ENCODE data around the gene PVR.
"Not testable (repeated sequence)": the region's sequence is repeated elsewhere in the genome, so short reads cannot be mapped to it uniquely, and the experiment has no call there.

PVR gene

GRCh38 chr19:44672226-44672625, 28.5 kb downstream of the PVR start:
- no peak overlapping the region for H3K27ac Mint-ChIP-seq (ENCODE audit: low read depth)
- DNase-seq (ENCODE audit: low spot score in 2 of 2) (no peak), ATAC-seq (replicated peaks; ENCODE audit: extremely low read depth, poor library complexity, severe bottlenecking) (no peak)
- H3K36me3 Mint-ChIP-seq (ENCODE audit: insufficient read depth), result no peaks in the 10 kb centered on the region
- H3K4me1 Mint-ChIP-seq, result no peaks in the 10 kb centered on the region
- H3K27me3 Mint-ChIP-seq, result peaks cover 11% of the 10 kb centered on the region
- no peaks in the 10 kb centered on the region for H3K9me3 Mint-ChIP-seq
- no peak overlapping the region for H3K4me3 Mint-ChIP-seq

GRCh38 chr19:44673510-44673909, 29.8 kb downstream of the PVR start:
- Mint-ChIP-seq H3K4me1 (no peaks in the 10 kb centered on the region), H3K27ac (ENCODE audit: low read depth) (no peak overlapping the region), H3K27me3 (peaks cover 11% of the 10 kb centered on the region), H3K9me3 (no peaks in the 10 kb centered on the region), H3K36me3 (ENCODE audit: insufficient read depth) (no peaks in the 10 kb centered on the region), H3K4me3 (no peak overlapping the region)
- DNase-seq (ENCODE audit: low spot score in 2 of 2), result no peak
- no peak for ATAC-seq (replicated peaks; ENCODE audit: extremely low read depth, poor library complexity, severe bottlenecking)

DNA sequence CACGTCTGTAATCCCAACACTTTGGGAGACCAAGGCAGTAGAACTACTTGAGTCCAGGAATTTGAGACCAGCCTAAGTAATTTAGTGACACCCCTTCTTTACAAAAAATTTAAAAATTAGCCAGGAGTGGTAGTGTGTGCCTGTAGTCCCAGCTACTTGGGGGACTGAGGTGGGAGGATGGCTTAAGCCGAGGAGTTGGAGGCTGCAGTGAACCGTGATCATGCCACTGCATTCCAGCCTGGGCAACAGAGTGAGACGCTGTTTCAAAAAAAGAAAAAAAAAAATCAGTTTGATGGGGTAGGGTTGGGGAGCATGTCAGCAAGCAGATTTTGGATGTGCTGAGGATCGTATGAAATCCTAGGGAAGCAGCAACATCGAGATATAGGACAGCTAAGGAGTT, 31.8 kb downstream of the PVR start:
- Mint-ChIP-seq H3K9me3 (no peaks in the 10 kb centered on the region), H3K27ac (ENCODE audit: low read depth) (no peak overlapping the region), H3K4me1 (no peaks in the 10 kb centered on the region), H3K4me3 (no peak overlapping the region), H3K36me3 (ENCODE audit: insufficient read depth) (no peaks in the 10 kb centered on the region), H3K27me3 (peaks cover 18% of the 10 kb centered on the region)
- DNase-seq (ENCODE audit: low spot score in 2 of 2) (no peak), ATAC-seq (replicated peaks; ENCODE audit: extremely low read depth, poor library complexity, severe bottlenecking) (no peak)

DNA sequence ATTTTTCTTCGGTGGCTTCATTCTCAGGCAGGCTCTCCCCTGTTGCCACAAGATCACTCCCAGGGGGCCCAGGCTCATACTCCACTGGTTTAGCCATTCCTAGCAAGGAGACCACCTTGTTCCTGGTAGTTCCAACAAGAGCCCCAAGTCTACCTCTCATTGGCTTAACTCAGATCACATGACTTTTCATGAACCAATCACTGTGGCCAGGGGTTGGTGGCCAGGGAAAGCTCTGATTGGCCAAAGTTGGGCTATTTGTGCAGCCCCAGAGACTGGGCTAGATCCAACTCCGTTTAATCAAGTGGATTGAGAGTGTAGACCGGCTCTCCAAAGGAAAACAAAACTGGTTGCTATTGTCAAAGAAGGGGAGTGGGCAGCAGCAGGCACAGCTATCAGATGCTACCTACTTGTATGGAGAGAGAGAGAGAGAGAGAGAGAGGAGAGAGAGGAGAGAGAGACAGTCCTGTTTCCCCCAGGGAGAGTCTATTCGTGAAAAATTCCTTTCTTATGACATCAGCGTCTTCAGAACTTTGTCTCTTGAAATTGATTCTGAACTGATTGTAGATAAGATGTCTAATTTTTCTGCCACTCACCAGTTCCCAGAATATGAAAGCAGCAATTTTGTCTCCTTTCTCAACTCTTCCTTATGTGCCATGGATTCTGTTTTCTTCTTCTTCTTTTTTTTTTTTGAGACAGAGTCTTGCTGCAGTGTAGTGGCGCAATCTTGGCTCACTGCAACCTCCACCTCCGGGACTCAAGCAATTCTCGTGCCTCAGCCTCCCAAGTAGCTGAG, 33.5 kb downstream of the PVR start:
- Mint-ChIP-seq H3K4me3 (no peak overlapping the region), H3K9me3 (no peaks in the 10 kb centered on the region), H3K27ac (ENCODE audit: low read depth) (no peak overlapping the region), H3K27me3 (peaks cover 27% of the 10 kb centered on the region), H3K4me1 (no peaks in the 10 kb centered on the region), H3K36me3 (ENCODE audit: insufficient read depth) (no peaks in the 10 kb centered on the region)
- DNase-seq (ENCODE audit: low spot score in 2 of 2) (no peak), ATAC-seq (replicated peaks; ENCODE audit: extremely low read depth, poor library complexity, severe bottlenecking) (no peak)

DNA sequence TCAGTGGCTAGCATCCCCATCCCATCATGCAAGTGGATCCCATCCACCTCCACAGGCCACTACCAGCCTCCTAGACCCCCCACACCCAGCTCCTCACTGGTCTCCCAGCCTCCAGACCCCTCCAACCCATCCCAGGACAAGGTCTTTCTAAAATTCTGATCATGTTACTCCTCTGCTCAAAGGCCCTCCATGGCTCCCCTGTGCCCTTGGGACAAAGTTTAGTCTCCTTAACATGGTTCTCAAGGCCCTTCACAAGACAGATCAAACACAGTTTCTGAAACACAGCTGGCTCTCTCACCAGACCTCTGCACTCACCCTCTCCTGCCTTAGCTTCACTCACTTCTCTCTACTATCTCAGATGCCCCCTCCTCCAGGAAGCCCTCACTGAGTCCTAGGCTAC, 36.8 kb downstream of the PVR start:
- Mint-ChIP-seq H3K27me3 (peaks cover 35% of the 10 kb centered on the region), H3K4me3 (no peak overlapping the region), H3K27ac (ENCODE audit: low read depth) (no peak overlapping the region), H3K9me3 (no peaks in the 10 kb centered on the region), H3K36me3 (ENCODE audit: insufficient read depth) (no peaks in the 10 kb centered on the region), H3K4me1 (peaks cover 5% of the 10 kb centered on the region)
- DNase-seq (ENCODE audit: low spot score in 2 of 2) (no peak), ATAC-seq (replicated peaks; ENCODE audit: extremely low read depth, poor library complexity, severe bottlenecking) (no peak)

GRCh38 chr19:44681992-44682790, 38.5 kb downstream of the PVR start:
- Mint-ChIP-seq H3K9me3 (no peaks in the 10 kb centered on the region), H3K4me3 (no peak overlapping the region), H3K36me3 (ENCODE audit: insufficient read depth) (no peaks in the 10 kb centered on the region), H3K27me3 (peaks cover 35% of the 10 kb centered on the region), H3K27ac (ENCODE audit: low read depth) (no peak overlapping the region), H3K4me1 (peaks cover 5% of the 10 kb centered on the region)
- ATAC-seq (replicated peaks; ENCODE audit: extremely low read depth, poor library complexity, severe bottlenecking), result no peak
- DNase-seq (ENCODE audit: low spot score in 2 of 2), result no peak

GRCh38 chr19:44682807-44683206, 39.1 kb downstream of the PVR start:
- no peak for ATAC-seq (replicated peaks; ENCODE audit: extremely low read depth, poor library complexity, severe bottlenecking)
- peaks cover 5% of the 10 kb centered on the region for H3K4me1 Mint-ChIP-seq
- no peak overlapping the region for H3K27ac Mint-ChIP-seq (ENCODE audit: low read depth)
- H3K4me3 Mint-ChIP-seq, result no peak overlapping the region
- H3K9me3 Mint-ChIP-seq, result no peaks in the 10 kb centered on the region
- no peaks in the 10 kb centered on the region for H3K36me3 Mint-ChIP-seq (ENCODE audit: insufficient read depth)
- H3K27me3 Mint-ChIP-seq, result peaks cover 35% of the 10 kb centered on the region
- DNase-seq (ENCODE audit: low spot score in 2 of 2), result no peak

DNA sequence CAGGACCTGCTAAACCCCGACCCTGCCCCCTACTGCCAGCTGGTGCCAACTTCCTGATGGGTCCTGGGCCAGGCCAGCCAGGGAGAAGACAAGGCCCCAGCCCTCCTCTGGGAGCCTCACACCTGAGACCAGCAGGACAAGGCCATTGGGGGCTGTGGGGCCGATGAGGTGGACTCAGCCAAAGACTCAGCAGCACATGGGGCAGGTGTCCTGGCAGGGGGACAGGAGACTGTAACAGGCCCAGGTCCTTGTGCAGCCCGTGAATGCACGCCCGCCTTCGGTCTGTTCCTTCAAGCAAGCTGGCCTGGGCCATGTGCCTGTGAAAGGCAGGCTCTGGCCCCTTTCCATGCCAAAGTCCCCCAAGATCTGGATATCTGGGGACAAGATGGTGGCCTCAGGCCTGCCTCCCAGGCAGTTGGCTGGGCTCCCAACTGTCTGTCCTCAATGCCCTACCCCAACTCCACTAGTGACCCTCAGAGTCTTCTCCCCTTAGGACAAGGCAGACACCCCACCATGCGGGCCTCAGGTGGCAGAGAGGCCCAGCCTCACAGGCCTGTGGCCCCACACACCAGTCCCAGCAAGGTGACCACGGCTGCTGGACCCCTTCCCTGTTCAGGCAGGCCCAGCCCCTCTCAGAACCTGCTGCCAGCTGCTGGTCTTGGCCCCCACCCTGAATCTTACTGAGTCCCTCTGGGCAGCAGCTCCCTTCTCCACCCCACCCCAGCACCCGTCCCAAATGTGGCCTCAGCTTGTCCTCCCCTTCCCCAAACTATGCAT, 39.9 kb downstream of the PVR start:
- no peak for ATAC-seq (replicated peaks; ENCODE audit: extremely low read depth, poor library complexity, severe bottlenecking)
- no peak for DNase-seq (ENCODE audit: low spot score in 2 of 2)
- no peak overlapping the region for H3K4me3 Mint-ChIP-seq
- no peaks in the 10 kb centered on the region for H3K9me3 Mint-ChIP-seq
- H3K27me3 Mint-ChIP-seq, result peaks cover 35% of the 10 kb centered on the region
- H3K27ac Mint-ChIP-seq (ENCODE audit: low read depth), result no peak overlapping the region
- no peaks in the 10 kb centered on the region for H3K36me3 Mint-ChIP-seq (ENCODE audit: insufficient read depth)
- H3K4me1 Mint-ChIP-seq, result peaks cover 5% of the 10 kb centered on the region

- H3K36me3 Mint-ChIP-seq (ENCODE audit: insufficient read depth); H3K27ac Mint-ChIP-seq (ENCODE audit: low read depth); H3K4me1 Mint-ChIP-seq; ATAC-seq (replicated peaks; ENCODE audit: extremely low read depth, poor library complexity, severe bottlenecking); H3K9me3 Mint-ChIP-seq; H3K4me3 Mint-ChIP-seq; DNase-seq (ENCODE audit: low spot score in 2 of 2): not testable (repeated sequence)
- peaks cover 35% of the 10 kb centered on the region for H3K27me3 Mint-ChIP-seq
Observed at GRCh38 chr19:44684396-44684795, 40.7 kb downstream of the PVR start.

DNA sequence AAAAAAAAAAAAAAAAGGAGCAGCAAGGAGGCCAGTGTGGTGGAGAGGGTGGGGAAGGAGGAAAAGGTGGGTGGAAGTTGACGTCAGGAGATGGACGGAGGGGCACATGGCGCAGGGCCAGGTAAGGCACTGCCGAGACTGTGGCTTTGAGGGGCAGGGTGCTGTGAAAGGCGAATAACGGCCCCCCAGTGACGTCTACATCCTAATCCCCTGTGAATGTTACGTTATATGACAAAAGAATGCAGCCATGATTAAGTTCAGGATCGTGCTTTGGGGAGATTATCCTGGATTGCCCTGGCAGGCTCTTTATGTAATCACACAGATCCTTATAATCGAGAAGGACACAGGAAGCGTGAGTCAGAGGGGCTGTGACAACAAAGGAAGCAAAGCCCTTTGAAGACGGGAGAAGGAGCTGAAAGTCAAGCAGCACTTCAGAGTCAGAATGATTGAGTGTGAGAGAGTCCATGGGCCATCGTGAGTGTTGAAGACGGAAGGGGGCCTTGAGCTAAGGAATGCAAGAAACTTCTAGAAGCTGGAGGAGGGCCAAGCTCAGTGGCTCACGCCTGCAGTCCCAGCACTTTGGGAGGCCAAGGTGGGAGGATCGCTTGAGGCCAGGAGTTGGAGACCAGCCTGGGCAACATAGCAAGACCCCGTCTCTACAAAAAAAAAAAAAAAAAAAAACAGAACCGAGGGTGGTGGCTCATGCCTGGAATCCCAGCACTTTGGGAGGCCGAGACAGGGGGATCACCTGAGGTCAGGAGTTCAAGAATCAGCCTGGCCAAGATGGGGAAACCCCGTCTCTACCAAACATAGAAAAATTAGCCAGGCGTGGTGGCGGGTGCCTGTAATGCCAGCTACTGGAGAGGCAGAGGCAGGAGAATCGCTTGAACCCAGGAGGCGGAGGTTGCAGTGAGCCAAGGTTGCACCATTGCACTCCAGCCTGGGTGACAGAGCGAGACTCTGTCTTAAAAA, 41.5 kb downstream of the PVR start:
- no peaks in the 10 kb centered on the region for H3K36me3 Mint-ChIP-seq (ENCODE audit: insufficient read depth)
- peaks cover 32% of the 10 kb centered on the region for H3K27me3 Mint-ChIP-seq
- no peaks in the 10 kb centered on the region for H3K9me3 Mint-ChIP-seq
- DNase-seq (ENCODE audit: low spot score in 2 of 2) (no peak), ATAC-seq (replicated peaks; ENCODE audit: extremely low read depth, poor library complexity, severe bottlenecking) (no peak)
- H3K4me3 Mint-ChIP-seq, result no peak overlapping the region
- H3K27ac Mint-ChIP-seq (ENCODE audit: low read depth), result no peak overlapping the region
- H3K4me1 Mint-ChIP-seq, result peaks cover 5% of the 10 kb centered on the region

- Mint-ChIP-seq H3K27me3 (peaks cover 25% of the 10 kb centered on the region), H3K27ac (ENCODE audit: low read depth) (no peak overlapping the region), H3K4me3 (no peak overlapping the region), H3K9me3 (no peaks in the 10 kb centered on the region), H3K4me1 (peaks cover 5% of the 10 kb centered on the region), H3K36me3 (ENCODE audit: insufficient read depth) (no peaks in the 10 kb centered on the region)
- ATAC-seq (replicated peaks; ENCODE audit: extremely low read depth, poor library complexity, severe bottlenecking) (no peak), DNase-seq (ENCODE audit: low spot score in 2 of 2) (no peak)
Observed at GRCh38 chr19:44685877-44686276, 42.2 kb downstream of the PVR start.

DNA sequence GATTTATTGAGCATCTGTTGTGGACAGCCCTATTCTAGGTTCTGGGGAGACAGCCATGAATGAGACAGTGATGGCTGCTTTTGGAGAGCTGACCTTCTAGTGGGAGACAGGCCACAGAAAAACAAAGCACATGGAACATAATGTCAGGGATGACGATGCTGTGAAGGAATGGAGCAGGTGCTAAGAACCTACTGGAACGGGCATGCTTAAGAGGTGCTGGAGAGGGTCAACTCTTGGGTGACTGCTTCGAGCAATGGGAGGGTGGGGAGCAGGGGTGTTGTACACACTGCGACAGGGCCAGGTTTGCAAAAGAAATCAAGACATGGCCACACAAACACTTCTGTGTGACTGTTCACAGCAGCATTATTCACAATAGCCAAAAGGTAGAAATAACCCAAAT, 43.2 kb downstream of the PVR start:
- Mint-ChIP-seq H3K27ac (ENCODE audit: low read depth) (no peak overlapping the region), H3K27me3 (peaks cover 20% of the 10 kb centered on the region), H3K9me3 (no peaks in the 10 kb centered on the region), H3K4me3 (no peak overlapping the region), H3K36me3 (ENCODE audit: insufficient read depth) (no peaks in the 10 kb centered on the region), H3K4me1 (peaks cover 6% of the 10 kb centered on the region)
- DNase-seq (ENCODE audit: low spot score in 2 of 2) (no peak), ATAC-seq (replicated peaks; ENCODE audit: extremely low read depth, poor library complexity, severe bottlenecking) (no peak)
